Muscle layer of duodenum (tissue), 2 donors: Measurements from ENCODE around the gene TRDN.
"Not testable (repeated sequence)": the region's sequence is repeated elsewhere in the genome, so short reads cannot be mapped to it uniquely, and the experiment has no call there.

Source experiments
- H3K27ac ChIP-seq: one replicate; pipeline ENCODE4 v1.7.0; 2013; ENCODE audit warnings: mild to moderate bottlenecking, low read length
- H3K27me3 ChIP-seq: one replicate; pipeline ENCODE4 v1.7.0; 2013; ENCODE audit warnings: low read depth, mild to moderate bottlenecking, control low read depth, low read length
- H3K36me3 ChIP-seq, 2 donors: one replicate each; pipeline ENCODE4 v1.7.0; 2013; ENCODE audit warnings: low read length in 2 of 2, control low read depth in 1 of 2, mild to moderate bottlenecking in 1 of 2; ENCODE audit not compliant: insufficient read depth in 2 of 2, control insufficient read depth in 1 of 2
- H3K4me1 ChIP-seq, 2 donors: one replicate each; pipeline ENCODE4 v1.7.0; 2013; ENCODE audit warnings: low read length in 2 of 2, mild to moderate bottlenecking in 2 of 2, control low read depth in 1 of 2, moderate library complexity in 1 of 2; ENCODE audit not compliant: insufficient read depth in 2 of 2, control insufficient read depth in 1 of 2
- H3K4me3 ChIP-seq, 2 donors: one replicate each; pipeline ENCODE4 v1.7.0; 2013; ENCODE audit warnings: low read length in 2 of 2, low read depth in 1 of 2, mild to moderate bottlenecking in 1 of 2
- H3K9me3 ChIP-seq, 2 donors: one replicate each; pipeline ENCODE4 v1.7.0; 2013; ENCODE audit warnings: low read length in 2 of 2, control low read depth in 1 of 2, mild to moderate bottlenecking in 1 of 2; ENCODE audit not compliant: control insufficient read depth in 1 of 2
- donor health status: healthy.

Gene TRDN

GRCh38 chr6:123589317-123589716 lies 47.4 kb downstream of the TRDN start:
- Histone ChIP-seq H3K36me3 (no peaks in the 10 kb centered on the region), H3K27ac (no peak overlapping the region), H3K4me1 (no peaks in the 10 kb centered on the region), H3K4me3 (no peak overlapping the region), H3K27me3 (no peaks in the 10 kb centered on the region), H3K9me3 (no peaks in the 10 kb centered on the region)

GRCh38 chr6:123588546-123588895 lies 48.2 kb downstream of the TRDN start:
- Histone ChIP-seq H3K9me3 (no peaks in the 10 kb centered on the region), H3K4me1 (no peaks in the 10 kb centered on the region), H3K27me3 (no peaks in the 10 kb centered on the region), H3K27ac (no peak overlapping the region), H3K4me3 (no peak overlapping the region), H3K36me3 (no peaks in the 10 kb centered on the region)

GRCh38 chr6:123587838-123588545 lies 48.8 kb downstream of the TRDN start:
- H3K27me3 ChIP-seq: no peaks in the 10 kb centered on the region
- H3K4me1 ChIP-seq: no peaks in the 10 kb centered on the region
- H3K36me3 ChIP-seq: no peaks in the 10 kb centered on the region
- no peak overlapping the region for H3K27ac ChIP-seq
- H3K4me3 ChIP-seq: no peak overlapping the region
- no peaks in the 10 kb centered on the region for H3K9me3 ChIP-seq

DNA sequence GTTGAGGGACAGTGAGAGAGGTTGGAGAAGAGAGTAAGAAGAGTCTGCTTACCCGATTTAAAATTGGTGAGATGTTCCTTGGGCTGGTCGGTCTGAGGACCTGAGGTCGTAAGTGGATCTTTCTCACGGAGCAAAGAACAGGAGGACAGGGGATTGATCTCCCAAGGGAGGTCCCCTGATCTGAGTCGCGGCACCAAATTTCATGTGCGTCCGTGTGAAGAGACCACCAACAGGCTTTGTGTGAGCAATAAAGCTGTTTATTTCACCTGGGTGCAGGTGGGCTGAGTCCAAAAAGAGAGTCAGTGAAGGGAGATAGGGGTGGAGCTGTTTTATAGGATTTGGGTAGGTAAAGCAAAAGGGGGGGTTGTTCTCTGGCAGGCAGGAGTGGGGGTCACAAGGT lies 49.3 kb downstream of the TRDN start:
- not testable (repeated sequence) for H3K9me3 ChIP-seq, H3K27ac ChIP-seq, H3K4me3 ChIP-seq, H3K27me3 ChIP-seq, H3K4me1 ChIP-seq, H3K36me3 ChIP-seq

GRCh38 chr6:123580331-123580730 lies 56.4 kb downstream of the TRDN start:
- no peak overlapping the region for H3K27ac ChIP-seq
- H3K4me3 ChIP-seq: no peak overlapping the region
- H3K36me3 ChIP-seq: no peaks in the 10 kb centered on the region
- H3K27me3 ChIP-seq: no peaks in the 10 kb centered on the region
- H3K4me1 ChIP-seq: no peaks in the 10 kb centered on the region
- H3K9me3 ChIP-seq: no peaks in the 10 kb centered on the region

DNA sequence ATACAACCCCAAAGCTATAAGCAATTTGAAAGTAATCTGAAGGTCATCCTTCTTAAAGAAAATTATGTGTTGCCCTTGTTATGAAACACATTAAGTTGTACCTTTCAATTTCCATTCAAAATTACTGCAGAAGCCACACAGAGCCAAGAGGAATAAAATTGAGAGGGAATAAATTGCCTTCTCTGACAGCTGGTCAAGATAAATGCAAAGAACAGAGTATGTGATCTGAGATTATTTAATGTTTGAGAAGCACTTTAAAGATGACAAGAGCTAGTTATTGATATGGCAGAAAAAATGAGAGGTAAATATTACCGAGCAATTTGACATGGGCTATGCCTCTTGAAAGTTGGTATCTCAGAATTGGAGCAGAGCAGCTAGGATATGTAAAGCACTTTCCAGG lies 61.6 kb downstream of the TRDN start:
- Histone ChIP-seq H3K4me3 (no peak overlapping the region), H3K4me1 (no peaks in the 10 kb centered on the region), H3K27me3 (no peaks in the 10 kb centered on the region), H3K9me3 (no peaks in the 10 kb centered on the region), H3K27ac (no peak overlapping the region), H3K36me3 (no peaks in the 10 kb centered on the region)

DNA sequence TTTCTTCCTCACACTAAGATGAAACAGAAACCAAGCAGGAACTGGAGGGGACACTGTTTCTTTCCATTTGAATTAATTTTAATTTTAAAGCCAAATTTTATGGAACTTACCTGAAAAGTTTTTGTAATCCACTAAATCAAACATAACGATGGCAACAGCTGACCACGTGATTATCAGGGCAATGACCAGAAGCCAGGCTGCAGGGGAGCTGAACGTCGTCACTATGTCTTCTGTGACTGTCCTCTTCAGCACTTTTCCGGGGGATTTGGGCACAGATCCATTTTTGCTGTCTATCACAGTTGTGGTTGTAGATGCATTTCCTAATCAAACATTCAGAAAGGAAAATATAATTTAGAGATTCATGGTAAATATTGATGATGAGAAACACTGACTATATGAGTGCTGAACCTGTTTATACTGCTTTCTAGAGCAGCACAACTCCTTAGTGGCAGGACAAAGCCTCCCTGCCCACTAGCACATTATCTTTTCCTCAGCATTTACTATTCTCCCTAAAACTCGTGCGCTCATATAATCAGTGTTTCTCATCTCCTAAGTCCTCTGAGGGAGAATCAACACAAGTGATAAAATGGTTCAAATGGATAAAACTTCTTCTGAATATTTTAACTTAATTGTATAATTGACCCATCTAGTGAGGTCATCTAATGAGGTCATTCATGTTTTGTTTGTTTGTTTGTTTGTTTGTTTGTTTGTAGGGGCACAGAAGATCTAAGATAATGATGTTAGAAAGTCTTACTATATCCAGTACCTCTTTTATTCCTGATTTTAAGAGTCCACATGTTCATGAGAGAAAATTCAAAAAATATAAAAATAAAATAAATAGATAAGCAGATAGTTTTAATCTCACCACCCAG lies 65.7 kb downstream of the TRDN start:
- Histone ChIP-seq H3K4me3 (no peak overlapping the region), H3K9me3 (no peaks in the 10 kb centered on the region), H3K36me3 (no peaks in the 10 kb centered on the region), H3K27me3 (no peaks in the 10 kb centered on the region), H3K4me1 (no peaks in the 10 kb centered on the region), H3K27ac (no peak overlapping the region)

GRCh38 chr6:123569575-123569974 lies 67.2 kb downstream of the TRDN start:
- Histone ChIP-seq H3K9me3 (no peaks in the 10 kb centered on the region), H3K4me1 (no peaks in the 10 kb centered on the region), H3K36me3 (no peaks in the 10 kb centered on the region), H3K27me3 (no peaks in the 10 kb centered on the region), H3K27ac (no peak overlapping the region), H3K4me3 (no peak overlapping the region)

GRCh38 chr6:123565529-123565928 lies 71.2 kb downstream of the TRDN start:
- Histone ChIP-seq H3K27me3 (no peaks in the 10 kb centered on the region), H3K27ac (no peak overlapping the region), H3K4me1 (no peaks in the 10 kb centered on the region), H3K4me3 (no peak overlapping the region), H3K36me3 (no peaks in the 10 kb centered on the region), H3K9me3 (no peaks in the 10 kb centered on the region)

- Histone ChIP-seq H3K4me3 (no peak overlapping the region), H3K27ac (no peak overlapping the region), H3K9me3 (no peaks in the 10 kb centered on the region), H3K36me3 (no peaks in the 10 kb centered on the region), H3K4me1 (no peaks in the 10 kb centered on the region), H3K27me3 (no peaks in the 10 kb centered on the region)
These were observed 72.4 kb downstream of the TRDN start for GRCh38 chr6:123564361-123564760.

DNA sequence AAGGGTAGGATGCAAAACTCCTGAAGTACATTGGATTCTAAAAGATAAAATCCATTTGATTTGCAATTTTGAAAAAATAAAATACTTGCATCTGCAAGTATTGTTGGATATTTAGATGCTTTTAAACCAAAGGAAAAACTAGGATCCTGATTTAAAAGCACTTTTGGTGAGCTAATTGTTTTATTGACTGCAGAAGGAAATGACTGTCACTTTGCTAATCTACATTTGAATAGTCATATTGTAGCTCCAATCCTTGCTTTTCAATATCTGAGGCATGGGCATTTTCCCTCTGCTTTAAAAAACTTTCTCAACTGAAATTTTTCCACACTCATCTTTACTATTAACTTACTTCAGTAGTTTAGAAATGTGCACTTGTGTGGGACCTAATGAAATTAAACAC lies 74.1 kb downstream of the TRDN start:
- H3K27me3 ChIP-seq: no peaks in the 10 kb centered on the region
- H3K4me3 ChIP-seq: no peak overlapping the region
- no peaks in the 10 kb centered on the region for H3K9me3 ChIP-seq
- no peaks in the 10 kb centered on the region for H3K4me1 ChIP-seq
- H3K27ac ChIP-seq: no peak overlapping the region
- no peaks in the 10 kb centered on the region for H3K36me3 ChIP-seq
